Osteoblast (primary cell): ENCODE data around the gene PNPLA7. TPM values are rescaled to one million over a fixed set of nuclear protein-coding genes. Genes with fewer than 3 reads are reported as not detected.

ENCODE experiments used
- DNase-seq: peaks from one replicate; pipeline ENCODE4 v3.0.0; 2011; ENCODE audit warnings: low spot score, mixed read lengths; ENCODE audit not compliant: insufficient read length; ENCODE audit errors: missing footprints
- H2AFZ ChIP-seq: 2 replicates; pipeline ENCODE4 v1.6.0; 2011; ENCODE audit warnings: mild to moderate bottlenecking, low read length
- H3K27ac ChIP-seq: 2 replicates; pipeline ENCODE4 v1.5.1; 2011; ENCODE audit warnings: mild to moderate bottlenecking, low read depth, low read length, moderate library complexity
- H3K27me3 ChIP-seq: 2 replicates; pipeline ENCODE4 v1.6.0; 2012; ENCODE audit warnings: mild to moderate bottlenecking, control low read depth, inconsistent platforms, low read length, moderate library complexity; ENCODE audit not compliant: insufficient read depth
- H3K36me3 ChIP-seq: 2 replicates; pipeline ENCODE4 v1.5.1; 2011; ENCODE audit warnings: mild to moderate bottlenecking, low read length, control low read depth, moderate library complexity; ENCODE audit not compliant: insufficient read depth
- H3K4me1 ChIP-seq: 2 replicates; pipeline ENCODE4 v1.5.1; 2011; ENCODE audit warnings: mild to moderate bottlenecking, low read length, control low read depth, moderate library complexity; ENCODE audit not compliant: insufficient read depth
- H3K4me2 ChIP-seq: 2 replicates; pipeline ENCODE4 v1.6.0; 2011; ENCODE audit warnings: mild to moderate bottlenecking, low read length; ENCODE audit not compliant: insufficient read depth
- H3K4me3 ChIP-seq: fragments of 200-600 bp; sonication (generic); 3 replicates; pipeline ENCODE4 v1.5.1; 2012; ENCODE audit warnings: mild to moderate bottlenecking, low read length, inconsistent platforms; ENCODE audit not compliant: insufficient read depth
- H3K79me2 ChIP-seq: 2 replicates; pipeline ENCODE4 v1.6.0; 2012; ENCODE audit warnings: mild to moderate bottlenecking, low read length, control low read depth, inconsistent platforms; ENCODE audit not compliant: insufficient read depth
- H3K9me3 ChIP-seq: 2 replicates; pipeline ENCODE4 v1.5.1; 2011; ENCODE audit warnings: low read depth, low read length, control low read depth
- H4K20me1 ChIP-seq: 2 replicates; pipeline ENCODE4 v1.6.0; 2012; ENCODE audit warnings: mild to moderate bottlenecking, low read length, control low read depth; ENCODE audit not compliant: insufficient read depth
- CTCF ChIP-seq: IDR thresholded peaks from 2 replicates; pipeline ENCODE4 v1.5.1; 2011; ENCODE audit warnings: mild to moderate bottlenecking, low read depth, low read length, moderate library complexity; ENCODE audit errors: extremely low read depth
- total RNA-seq: library from RNA; depleted of rRNA; stranded (reverse); fragments of >200 nt; gene quantifications from 2 replicates; pipeline ENCODE4 v1.2.3, GENCODE V29; 2012

Gene PNPLA7
- total RNA-seq, 1 donor = 1.8 TPM

GRCh38 chr9:137479892-137480685 lies 70.1 kb downstream of the PNPLA7 start:
- Histone ChIP-seq H3K79me2 (no peaks in the 10 kb centered on the region), H4K20me1 (no peaks in the 10 kb centered on the region), H3K9me3 (peaks cover 3% of the 10 kb centered on the region), H3K36me3 (no peaks in the 10 kb centered on the region), H3K4me3 (no peak overlapping the region), H3K27ac (no peak overlapping the region), H2AFZ (no peak overlapping the region), H3K4me1 (peaks cover 8% of the 10 kb centered on the region), H3K27me3 (no peaks in the 10 kb centered on the region), H3K4me2 (no peak overlapping the region)
- peak; percentile 75 for DNase-seq
- no peak for TF ChIP-seq CTCF

- peak; percentile 75 for DNase-seq
- no peaks in the 10 kb centered on the region for H3K79me2 ChIP-seq
- H3K4me1 ChIP-seq = peaks cover 8% of the 10 kb centered on the region
- H3K4me3 ChIP-seq = no peak overlapping the region
- H4K20me1 ChIP-seq = no peaks in the 10 kb centered on the region
- H2AFZ ChIP-seq = peak overlapping the region; percentile 47
- H3K4me2 ChIP-seq = no peak overlapping the region
- no peaks in the 10 kb centered on the region for H3K36me3 ChIP-seq
- peaks cover 3% of the 10 kb centered on the region for H3K9me3 ChIP-seq
- H3K27ac ChIP-seq = no peak overlapping the region
- no peaks in the 10 kb centered on the region for H3K27me3 ChIP-seq
- no peak for TF ChIP-seq CTCF
These were observed 71.0 kb downstream of the PNPLA7 start for GRCh38 chr9:137478962-137479861.

GRCh38 chr9:137478613-137478961 lies 71.6 kb downstream of the PNPLA7 start:
- H2AFZ ChIP-seq = no peak overlapping the region
- no peak overlapping the region for H3K27ac ChIP-seq
- no peaks in the 10 kb centered on the region for H3K27me3 ChIP-seq
- no peak for TF ChIP-seq CTCF
- no peaks in the 10 kb centered on the region for H3K79me2 ChIP-seq
- H3K4me1 ChIP-seq = peaks cover 8% of the 10 kb centered on the region
- H3K36me3 ChIP-seq = no peaks in the 10 kb centered on the region
- peaks cover 3% of the 10 kb centered on the region for H3K9me3 ChIP-seq
- H4K20me1 ChIP-seq = no peaks in the 10 kb centered on the region
- DNase-seq = peak; percentile 37
- no peak overlapping the region for H3K4me3 ChIP-seq
- H3K4me2 ChIP-seq = no peak overlapping the region
